Caco-2 (cell line): ENCODE results near the gene FMO1. TPM values are rescaled to one million over a fixed set of nuclear protein-coding genes. Genes with fewer than 3 reads are reported as not detected.

Source experiments
- BruUV-seq: library from RNA; stranded (reverse); fragments of 400-500 nt; replicated peaks from 2 replicates; lab custom pipeline; 2021; lab: Mats Ljungman, UMichigan
- CTCF ChIA-PET: fragments of 300-600 bp; sonication (Branson Sonifier 250); formaldehyde crosslinking; loops from one replicate; lab custom pipeline; 2022; ENCODE audit warnings: antibody characterized with exemption; lab: Charles Lee
- POLR2A ChIA-PET: fragments of 300-600 bp; sonication (Branson Sonifier 250); formaldehyde crosslinking; loops from one replicate; lab custom pipeline; 2022; ENCODE audit warnings: antibody characterized with exemption; lab: Charles Lee
- DNase-seq, 2 experiments: peaks; one replicate each; pipeline versions ENCODE4 v3.0.0 to v3.0.0-alpha.2; 2020 to 2022
- H3K27me3 ChIP-seq: replicated peaks from 2 replicates; pipeline ENCODE4 v1.6.0; 2011; ENCODE audit warnings: low read length; ENCODE audit not compliant: control insufficient read depth, insufficient read depth
- H3K36me3 ChIP-seq: 2 replicates; pipeline ENCODE4 v1.5.1; 2011; ENCODE audit warnings: low read length; ENCODE audit not compliant: control insufficient read depth, insufficient read depth
- H3K4me1 ChIP-seq: fragments of 250-450 bp; sonication (Bioruptor Pico); 2 replicates; pipeline ENCODE4 v1.5.1; 2020; ENCODE audit warnings: mild to moderate bottlenecking
- H3K4me3 ChIP-seq: 2 replicates; pipeline ENCODE4 v1.5.1; 2011; ENCODE audit warnings: low read depth, mild to moderate bottlenecking, control low read depth, low read length
- H3K9me3 ChIP-seq: fragments of 250-450 bp; sonication (Bioruptor Pico); 2 replicates; pipeline ENCODE4 v1.5.1; 2020; ENCODE audit warnings: mild to moderate bottlenecking, moderate library complexity
- H3K27ac Mint-ChIP-seq: one replicate; pipeline ENCODE4 v1.8.0; 2022; ENCODE audit warnings: mixed read lengths; ENCODE audit not compliant: unreplicated experiment
- H3K27me3 Mint-ChIP-seq: one replicate; pipeline ENCODE4 v1.8.0; 2022; ENCODE audit warnings: mixed read lengths; ENCODE audit not compliant: insufficient read depth, unreplicated experiment
- H3K36me3 Mint-ChIP-seq: one replicate; pipeline ENCODE4 v1.8.0; 2022; ENCODE audit warnings: mild to moderate bottlenecking, mixed read lengths; ENCODE audit not compliant: insufficient read depth, unreplicated experiment
- H3K4me1 Mint-ChIP-seq: one replicate; pipeline ENCODE4 v1.8.0; 2022; ENCODE audit warnings: low read depth, mixed read lengths; ENCODE audit not compliant: unreplicated experiment
- H3K4me3 Mint-ChIP-seq: one replicate; pipeline ENCODE4 v1.8.0; 2022; ENCODE audit warnings: mild to moderate bottlenecking, moderate library complexity, mixed read lengths; ENCODE audit not compliant: unreplicated experiment
- H3K9me3 Mint-ChIP-seq: one replicate; pipeline ENCODE4 v1.8.0; 2022; ENCODE audit warnings: mixed read lengths; ENCODE audit not compliant: unreplicated experiment
- intact Hi-C: fragments of 100-400 bp; cut with micrococcal nuclease; formaldehyde crosslinking; loops from one replicate; pipeline ENCODE4 v1.10.0; 2022; ENCODE audit not compliant: unreplicated experiment
- total RNA-seq: library from RNA; stranded (reverse); gene quantifications from 2 replicates; pipeline ENCODE4 v1.2.3, GENCODE V29; 2022
- TF ChIP-seq, protein P1 (sequence below), 2 experiments: fragments of 200-600 bp in 1 of 2; IDR thresholded peaks; 1 replicate in 1 of 2; 2 replicates in 1 of 2; pipeline versions ENCODE4 v1.5.1 to v1.8.0; 2011 to 2022; ENCODE audit warnings: antibody characterized with exemption in 1 of 2, control low read depth in 1 of 2, inconsistent platforms in 1 of 2, low read depth in 1 of 2, low read length in 1 of 2, mild to moderate bottlenecking in 1 of 2, moderate library complexity in 1 of 2; ENCODE audit not compliant: insufficient read depth in 1 of 2, severe bottlenecking in 1 of 2, unreplicated experiment in 1 of 2

Gene FMO1
- total RNA-seq, 1 experiment from 2014 or later: not detected

DNA sequence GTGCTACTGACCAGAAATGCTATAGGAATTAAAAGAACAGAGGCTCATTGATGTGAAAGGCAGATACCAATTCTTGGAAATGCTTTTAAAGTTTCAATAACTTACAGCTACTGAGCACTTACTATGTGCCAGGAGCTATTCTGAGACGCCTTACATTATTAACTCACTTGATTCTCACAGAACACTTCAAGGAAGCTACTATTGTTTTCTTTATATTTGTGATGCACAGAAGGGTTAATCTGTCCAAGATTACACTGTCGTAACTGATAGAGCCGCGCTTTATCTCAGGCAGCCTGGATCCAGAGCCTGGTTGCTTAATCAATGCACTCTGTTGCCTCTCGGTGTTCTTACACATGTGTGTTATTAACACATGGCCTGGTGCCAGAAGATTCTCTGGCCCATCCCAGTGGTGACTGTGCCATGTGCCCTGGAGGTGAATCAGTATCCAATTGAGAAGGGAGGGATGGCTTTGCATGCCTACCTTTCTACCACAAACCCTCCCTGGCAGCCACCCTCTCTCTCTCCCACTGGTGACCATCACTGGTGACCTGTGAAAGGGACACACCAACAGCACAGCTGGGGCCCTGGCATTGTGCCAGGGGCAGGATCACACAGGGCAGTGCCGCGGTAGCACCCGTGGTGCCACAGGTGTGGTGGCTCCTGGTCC lies 8.8 kb downstream of the FMO1 start:
- CTCF ChIA-PET: interaction anchor here (0.6 to 2.9 kb wide), 3 partner anchors 12 to 1713 kb away, joined by 4 to 14 read pairs (median 5); partner anchors contain the start of gene FMO4
- intact Hi-C loops: loop anchor here (10.0 kb wide), 1 partner anchor 228 kb away; the partner anchor contains the start of gene PRRC2C
- H3K27me3 ChIP-seq: no peaks in the 10 kb centered on the region
- DNase-seq: peak in 1 of 2 experiments; percentile 29
- Mint-ChIP-seq H3K4me1 (peaks cover 22% of the 10 kb centered on the region), H3K4me3 (no peak overlapping the region), H3K27me3 (no peaks in the 10 kb centered on the region), H3K9me3 (no peaks in the 10 kb centered on the region), H3K27ac (peak overlapping the region; percentile 46), H3K36me3 (no peaks in the 10 kb centered on the region)
- no TSS peak for BruUV-seq
- no peaks in the 10 kb centered on the region for H3K36me3 ChIP-seq
- TF ChIP-seq, protein P1, sequence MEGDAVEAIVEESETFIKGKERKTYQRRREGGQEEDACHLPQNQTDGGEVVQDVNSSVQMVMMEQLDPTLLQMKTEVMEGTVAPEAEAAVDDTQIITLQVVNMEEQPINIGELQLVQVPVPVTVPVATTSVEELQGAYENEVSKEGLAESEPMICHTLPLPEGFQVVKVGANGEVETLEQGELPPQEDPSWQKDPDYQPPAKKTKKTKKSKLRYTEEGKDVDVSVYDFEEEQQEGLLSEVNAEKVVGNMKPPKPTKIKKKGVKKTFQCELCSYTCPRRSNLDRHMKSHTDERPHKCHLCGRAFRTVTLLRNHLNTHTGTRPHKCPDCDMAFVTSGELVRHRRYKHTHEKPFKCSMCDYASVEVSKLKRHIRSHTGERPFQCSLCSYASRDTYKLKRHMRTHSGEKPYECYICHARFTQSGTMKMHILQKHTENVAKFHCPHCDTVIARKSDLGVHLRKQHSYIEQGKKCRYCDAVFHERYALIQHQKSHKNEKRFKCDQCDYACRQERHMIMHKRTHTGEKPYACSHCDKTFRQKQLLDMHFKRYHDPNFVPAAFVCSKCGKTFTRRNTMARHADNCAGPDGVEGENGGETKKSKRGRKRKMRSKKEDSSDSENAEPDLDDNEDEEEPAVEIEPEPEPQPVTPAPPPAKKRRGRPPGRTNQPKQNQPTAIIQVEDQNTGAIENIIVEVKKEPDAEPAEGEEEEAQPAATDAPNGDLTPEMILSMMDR (IDR thresholded peaks at IDR 0.05; ENCODE audit: insufficient read depth in 1 of 2, low read depth in 1 of 2, low read length in 1 of 2, severe bottlenecking in 1 of 2, unreplicated experiment in 1 of 2): no peak
- POLR2A ChIA-PET: no interaction called here
- peaks cover 31% of the 10 kb centered on the region for H3K4me1 ChIP-seq
- no peak overlapping the region for H3K4me3 ChIP-seq
- H3K9me3 ChIP-seq: no peaks in the 10 kb centered on the region

DNA sequence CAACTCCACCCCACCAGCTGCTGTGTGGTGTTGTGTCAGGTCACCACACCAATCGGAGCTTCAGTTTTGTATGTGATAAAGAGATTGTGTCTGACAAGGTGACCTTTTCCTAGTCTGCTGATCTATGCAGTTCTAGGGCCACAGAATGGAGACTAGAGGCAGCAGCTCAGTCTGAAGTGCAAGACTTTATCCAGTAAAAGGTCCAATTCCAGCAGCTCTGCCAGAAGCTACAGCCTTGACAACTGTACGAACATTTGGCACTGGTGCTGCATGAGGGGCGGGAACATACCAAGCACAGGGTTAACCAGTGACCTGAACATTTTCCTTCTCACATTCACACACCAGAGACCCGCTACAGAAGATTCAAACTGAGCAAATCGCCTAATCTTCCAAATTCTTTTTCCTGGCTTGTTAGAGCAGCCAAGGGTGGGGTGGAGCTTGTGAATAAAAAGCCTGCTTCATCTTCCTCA lies 9.3 kb downstream of the FMO1 start:
- CTCF ChIA-PET: interaction anchor here (0.6 to 2.9 kb wide), 3 partner anchors 12 to 79 kb away, joined by 5 to 14 read pairs (median 5); partner anchors contain the start of gene FMO4
- TF ChIP-seq, protein P1 (IDR thresholded peaks at IDR 0.05; ENCODE audit: insufficient read depth in 1 of 2, low read depth in 1 of 2, low read length in 1 of 2, severe bottlenecking in 1 of 2, unreplicated experiment in 1 of 2): no peak
- no peaks in the 10 kb centered on the region for H3K36me3 Mint-ChIP-seq
- H3K9me3 Mint-ChIP-seq: no peaks in the 10 kb centered on the region
- no peak overlapping the region for H3K4me3 Mint-ChIP-seq
- peak overlapping the region; percentile 46 for H3K27ac Mint-ChIP-seq
- H3K4me3 ChIP-seq: no peak overlapping the region
- H3K36me3 ChIP-seq: no peaks in the 10 kb centered on the region
- intact Hi-C loops: loop anchor here (10.0 kb wide), 1 partner anchor 227 kb away; the partner anchor contains the start of gene PRRC2C
- peaks cover 22% of the 10 kb centered on the region for H3K4me1 Mint-ChIP-seq
- no peaks in the 10 kb centered on the region for H3K9me3 ChIP-seq
- H3K4me1 ChIP-seq: peaks cover 31% of the 10 kb centered on the region
- POLR2A ChIA-PET: no interaction called here
- no peaks in the 10 kb centered on the region for H3K27me3 Mint-ChIP-seq
- no peaks in the 10 kb centered on the region for H3K27me3 ChIP-seq
- BruUV-seq: no TSS peak
- DNase-seq: no peak

DNA sequence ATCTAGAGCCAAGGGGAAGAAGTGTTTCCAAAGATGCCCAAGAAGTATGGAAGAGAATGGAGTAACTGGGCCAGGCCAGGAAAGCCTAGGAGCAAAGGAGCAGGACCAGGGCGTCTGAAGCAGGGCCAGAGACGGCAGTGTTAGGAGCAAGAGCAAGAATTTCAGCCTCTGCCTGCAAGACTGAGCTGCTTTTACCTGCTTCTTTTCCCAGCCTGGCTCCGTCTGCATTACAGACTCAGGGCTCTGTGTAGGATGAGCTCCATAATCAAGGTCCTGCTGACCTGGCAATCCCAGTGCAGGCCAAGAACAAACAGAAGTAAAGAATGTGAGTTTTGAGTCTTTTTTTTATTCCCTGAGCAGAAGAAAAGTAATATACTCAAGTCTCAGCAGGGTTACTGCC lies 10.1 kb downstream of the FMO1 start:
- no peaks in the 10 kb centered on the region for H3K36me3 Mint-ChIP-seq
- no peak for DNase-seq
- H3K27ac Mint-ChIP-seq: no peak overlapping the region
- CTCF ChIA-PET: interaction anchor here (0.6 to 2.9 kb wide), 2 partner anchors 55 to 80 kb away, joined by 5 to 14 read pairs; partner anchors contain the start of gene FMO4
- H3K9me3 Mint-ChIP-seq: no peaks in the 10 kb centered on the region
- H3K27me3 ChIP-seq: no peaks in the 10 kb centered on the region
- intact Hi-C loops: loop anchor here (10.0 kb wide), 1 partner anchor 226 kb away; the partner anchor contains the start of gene PRRC2C
- TF ChIP-seq, protein P1 (IDR thresholded peaks at IDR 0.05; ENCODE audit: insufficient read depth in 1 of 2, low read depth in 1 of 2, low read length in 1 of 2, severe bottlenecking in 1 of 2, unreplicated experiment in 1 of 2): no peak
- no peaks in the 10 kb centered on the region for H3K36me3 ChIP-seq
- no peaks in the 10 kb centered on the region for H3K27me3 Mint-ChIP-seq
- POLR2A ChIA-PET: no interaction called here
- H3K9me3 ChIP-seq: no peaks in the 10 kb centered on the region
- H3K4me1 Mint-ChIP-seq: peaks cover 15% of the 10 kb centered on the region
- no peak overlapping the region for H3K4me3 Mint-ChIP-seq
- no peak overlapping the region for H3K4me3 ChIP-seq
- H3K4me1 ChIP-seq: peaks cover 31% of the 10 kb centered on the region
- no TSS peak for BruUV-seq
